ENCODE measurements around the gene CD24.
A peak's percentile ranks its signal among the peaks of the same experiment; 100 is the strongest.
"Not testable (repeated sequence)": the region's sequence is repeated elsewhere in the genome, so short reads cannot be mapped to it uniquely, and the experiment has no call there.

The CD24 gene, protein sequence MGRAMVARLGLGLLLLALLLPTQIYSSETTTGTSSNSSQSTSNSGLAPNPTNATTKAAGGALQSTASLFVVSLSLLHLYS

GRCh38 chr6:106974336-106974998 lies at the start of gene CD24:
Gene CD24 (minus strand): TSS chr6:106974729. CDS start chr6:106974646, 83 bp downstream.
- in situ Hi-C loops (cut with HindIII; ENCODE audit: low sequenced_read_pairs) = no loop called here
- no peak for DNase-seq (ENCODE audit: low read depth)
- TF ChIP-seq, protein P1, sequence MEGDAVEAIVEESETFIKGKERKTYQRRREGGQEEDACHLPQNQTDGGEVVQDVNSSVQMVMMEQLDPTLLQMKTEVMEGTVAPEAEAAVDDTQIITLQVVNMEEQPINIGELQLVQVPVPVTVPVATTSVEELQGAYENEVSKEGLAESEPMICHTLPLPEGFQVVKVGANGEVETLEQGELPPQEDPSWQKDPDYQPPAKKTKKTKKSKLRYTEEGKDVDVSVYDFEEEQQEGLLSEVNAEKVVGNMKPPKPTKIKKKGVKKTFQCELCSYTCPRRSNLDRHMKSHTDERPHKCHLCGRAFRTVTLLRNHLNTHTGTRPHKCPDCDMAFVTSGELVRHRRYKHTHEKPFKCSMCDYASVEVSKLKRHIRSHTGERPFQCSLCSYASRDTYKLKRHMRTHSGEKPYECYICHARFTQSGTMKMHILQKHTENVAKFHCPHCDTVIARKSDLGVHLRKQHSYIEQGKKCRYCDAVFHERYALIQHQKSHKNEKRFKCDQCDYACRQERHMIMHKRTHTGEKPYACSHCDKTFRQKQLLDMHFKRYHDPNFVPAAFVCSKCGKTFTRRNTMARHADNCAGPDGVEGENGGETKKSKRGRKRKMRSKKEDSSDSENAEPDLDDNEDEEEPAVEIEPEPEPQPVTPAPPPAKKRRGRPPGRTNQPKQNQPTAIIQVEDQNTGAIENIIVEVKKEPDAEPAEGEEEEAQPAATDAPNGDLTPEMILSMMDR (IDR thresholded peaks at IDR 0.05; ENCODE audit: low read depth, low read length, missing control alignments) = no peak
- H3K4me3 ChIP-seq (ENCODE audit: low read depth, low read length) = peak within 1 kb of the TSS; percentile 70

- no peak for DNase-seq (ENCODE audit: low read depth)
- H3K4me3 ChIP-seq (ENCODE audit: low read depth, low read length) = no peak overlapping the region
- TF ChIP-seq, protein P1 (IDR thresholded peaks at IDR 0.05; ENCODE audit: low read depth, low read length, missing control alignments) = no peak
- in situ Hi-C loops (cut with HindIII; ENCODE audit: low sequenced_read_pairs) = no loop called here
Measured at GRCh38 chr6:107021446-107022185, 47.1 kb upstream of the CD24 start.

DNA sequence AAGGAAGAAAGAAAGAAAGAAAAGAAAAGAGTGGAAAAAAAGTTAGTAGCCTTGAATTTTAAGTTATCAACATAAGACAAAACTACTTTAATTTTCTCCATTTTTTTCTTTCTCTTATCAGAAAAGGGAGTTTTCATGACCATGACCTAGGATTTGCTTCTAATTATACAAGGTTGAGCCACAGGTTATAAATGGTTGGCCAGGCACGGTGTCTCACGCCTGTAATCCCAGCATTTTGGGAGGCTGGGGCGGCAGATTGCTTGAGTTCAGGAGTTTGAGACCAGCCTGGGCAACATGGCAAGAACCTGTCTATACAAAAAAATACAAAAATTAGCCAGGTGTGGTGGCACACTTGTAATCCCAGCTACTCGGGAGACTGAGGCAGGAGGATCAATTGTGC lies 45.7 kb upstream of the CD24 start:
- no peak for DNase-seq (ENCODE audit: low read depth)
- no peak overlapping the region for H3K4me3 ChIP-seq (ENCODE audit: low read depth, low read length)
- in situ Hi-C loops (cut with HindIII; ENCODE audit: low sequenced_read_pairs) = no loop called here
- TF ChIP-seq, protein P1 (IDR thresholded peaks at IDR 0.05; ENCODE audit: low read depth, low read length, missing control alignments) = no peak

GRCh38 chr6:107019628-107020027 lies 45.1 kb upstream of the CD24 start:
- DNase-seq (ENCODE audit: low read depth); in situ Hi-C loops (cut with HindIII; ENCODE audit: low sequenced_read_pairs); H3K4me3 ChIP-seq (ENCODE audit: low read depth, low read length): not testable (repeated sequence)

DNA sequence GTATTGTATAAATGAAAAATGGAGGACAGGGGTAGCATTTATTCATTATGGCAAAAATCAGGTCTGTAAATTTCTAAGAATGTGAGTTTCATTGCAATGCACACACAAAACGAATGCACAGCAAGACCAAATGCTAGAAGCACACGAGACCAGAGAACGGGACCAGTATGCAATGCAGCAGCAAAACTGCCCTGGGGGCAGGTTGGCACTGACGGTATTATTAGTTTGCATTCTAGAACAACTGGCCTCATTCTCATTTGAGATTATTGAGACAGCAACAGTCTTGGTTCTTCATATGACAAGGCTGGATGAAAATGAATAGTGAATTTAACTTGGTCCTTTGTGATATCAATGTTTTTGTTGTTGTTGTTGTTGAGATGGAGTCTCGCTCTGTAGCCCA lies 44.5 kb upstream of the CD24 start:
- no peak overlapping the region for H3K4me3 ChIP-seq (ENCODE audit: low read depth, low read length)
- TF ChIP-seq, protein P1 (IDR thresholded peaks at IDR 0.05; ENCODE audit: low read depth, low read length, missing control alignments) = no peak
- DNase-seq (ENCODE audit: low read depth) = no peak
- in situ Hi-C loops (cut with HindIII; ENCODE audit: low sequenced_read_pairs) = no loop called here

DNA sequence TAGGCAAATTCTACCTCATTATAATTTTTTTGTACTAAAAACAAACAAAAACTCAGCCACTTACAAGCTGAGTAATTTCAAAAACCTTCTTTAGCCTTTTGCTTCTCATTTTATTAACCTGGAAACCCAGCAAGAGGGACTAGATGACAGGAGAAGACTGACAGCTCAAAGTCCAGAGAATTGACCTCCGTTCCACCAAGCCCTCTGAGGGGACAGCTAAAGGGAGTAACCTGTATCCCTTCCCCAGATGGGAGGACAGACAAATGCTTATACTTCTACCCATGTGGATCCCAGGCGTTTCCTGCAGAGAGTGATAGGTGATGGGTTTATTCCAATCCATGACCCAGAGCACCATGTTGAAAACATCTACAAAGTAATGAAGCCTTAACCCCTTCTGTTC lies 35.0 kb upstream of the CD24 start:
- no peak overlapping the region for H3K4me3 ChIP-seq (ENCODE audit: low read depth, low read length)
- no peak for DNase-seq (ENCODE audit: low read depth)
- in situ Hi-C loops (cut with HindIII; ENCODE audit: low sequenced_read_pairs) = no loop called here
- TF ChIP-seq, protein P1 (IDR thresholded peaks at IDR 0.05; ENCODE audit: low read depth, low read length, missing control alignments) = no peak

Data from astrocyte of the cerebellum (primary cell).